Esophagus muscularis mucosa (tissue), 3 donors: Measurements from ENCODE around the gene GOLGA1.

Experiments
- POLR2A ChIP-seq: fragments of 450-650 bp; IDR thresholded peaks from one replicate; pipeline ENCODE4 v1.6.1; 2017; ENCODE audit warnings: antibody characterized with exemption, moderate library complexity, mild to moderate bottlenecking, low read depth
- POLR2AphosphoS5 ChIP-seq, 2 donors: sonication (generic); formaldehyde crosslinking; IDR thresholded peaks; one replicate each; pipeline ENCODE4 v1.6.1; 2017; ENCODE audit warnings: antibody characterized with exemption in 2 of 2
- TF ChIP-seq, protein P1 (sequence below), 3 experiments: fragments of 200-600 bp in 2 of 3; fragments of 450-650 bp in 1 of 3; sonication (generic) in 2 of 3; IDR thresholded peaks; one replicate each; pipeline ENCODE4 v1.5.1; 2017 to 2019; ENCODE audit warnings: antibody characterized with exemption in 3 of 3, mild to moderate bottlenecking in 2 of 3, moderate library complexity in 1 of 3

- no peak for TF ChIP-seq POLR2A
- TF ChIP-seq, protein P1, sequence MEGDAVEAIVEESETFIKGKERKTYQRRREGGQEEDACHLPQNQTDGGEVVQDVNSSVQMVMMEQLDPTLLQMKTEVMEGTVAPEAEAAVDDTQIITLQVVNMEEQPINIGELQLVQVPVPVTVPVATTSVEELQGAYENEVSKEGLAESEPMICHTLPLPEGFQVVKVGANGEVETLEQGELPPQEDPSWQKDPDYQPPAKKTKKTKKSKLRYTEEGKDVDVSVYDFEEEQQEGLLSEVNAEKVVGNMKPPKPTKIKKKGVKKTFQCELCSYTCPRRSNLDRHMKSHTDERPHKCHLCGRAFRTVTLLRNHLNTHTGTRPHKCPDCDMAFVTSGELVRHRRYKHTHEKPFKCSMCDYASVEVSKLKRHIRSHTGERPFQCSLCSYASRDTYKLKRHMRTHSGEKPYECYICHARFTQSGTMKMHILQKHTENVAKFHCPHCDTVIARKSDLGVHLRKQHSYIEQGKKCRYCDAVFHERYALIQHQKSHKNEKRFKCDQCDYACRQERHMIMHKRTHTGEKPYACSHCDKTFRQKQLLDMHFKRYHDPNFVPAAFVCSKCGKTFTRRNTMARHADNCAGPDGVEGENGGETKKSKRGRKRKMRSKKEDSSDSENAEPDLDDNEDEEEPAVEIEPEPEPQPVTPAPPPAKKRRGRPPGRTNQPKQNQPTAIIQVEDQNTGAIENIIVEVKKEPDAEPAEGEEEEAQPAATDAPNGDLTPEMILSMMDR (IDR thresholded peaks at IDR 0.05): no peak
- no peak for TF ChIP-seq POLR2AphosphoS5 (IDR thresholded peaks at IDR 0.05)
These were observed 50.7 kb downstream of the GOLGA1 start for GRCh38 chr9:124890179-124890578.
